Lung (tissue), 12 donors: Measurements from ENCODE around the gene PPARA. TPM values are rescaled to one million over a fixed set of nuclear protein-coding genes. Genes with fewer than 3 reads are reported as not detected.

Experiments used
- ATAC-seq: fragments of 200-7000 bp; cut with Tn5 transposase; one replicate; pipeline ENCODE4 v1.9.1; 2020; ENCODE audit warnings: moderate number of reproducible peaks; ENCODE audit not compliant: insufficient read depth, low FRiP score
- DNase-seq, 3 donors: peaks; one replicate each; pipeline ENCODE4 v3.0.0-alpha.2; 2013 to 2017
- H3K27ac ChIP-seq, 2 donors: one replicate each; pipeline ENCODE4 v1.5.1; 2013; ENCODE audit warnings: mild to moderate bottlenecking in 2 of 2, moderate library complexity in 2 of 2, control low read depth in 1 of 2, inconsistent platforms in 1 of 2, low read depth in 1 of 2, low read length in 1 of 2
- H3K27me3 ChIP-seq, 3 donors: one replicate each; pipeline ENCODE4 v1.5.1; 2013; ENCODE audit warnings: low read length in 2 of 3; ENCODE audit not compliant: control insufficient read depth in 3 of 3, insufficient read depth in 3 of 3
- H3K36me3 ChIP-seq, 4 donors: one replicate each; pipeline ENCODE4 v1.5.1; 2013; ENCODE audit warnings: low read length in 4 of 4, mild to moderate bottlenecking in 1 of 4, moderate library complexity in 1 of 4; ENCODE audit not compliant: control insufficient read depth in 4 of 4, insufficient read depth in 4 of 4
- H3K4me1 ChIP-seq, 5 donors: one replicate each; pipeline ENCODE4 v1.5.1; 2013; ENCODE audit warnings: low read length in 5 of 5, mild to moderate bottlenecking in 2 of 5, moderate library complexity in 1 of 5; ENCODE audit not compliant: control insufficient read depth in 5 of 5, insufficient read depth in 5 of 5
- H3K4me3 ChIP-seq: one replicate; pipeline ENCODE4 v1.5.1; 2013; ENCODE audit warnings: mild to moderate bottlenecking, control low read depth, moderate library complexity
- H3K9ac ChIP-seq, 2 donors: one replicate each; pipeline ENCODE4 v1.5.1; 2013; ENCODE audit warnings: low read length in 2 of 2, control low read depth in 1 of 2; ENCODE audit not compliant: insufficient read depth in 1 of 2
- H3K9me3 ChIP-seq, 4 donors: one replicate each; pipeline ENCODE4 v1.5.1; 2013; ENCODE audit warnings: low read length in 3 of 4, mild to moderate bottlenecking in 1 of 4, moderate library complexity in 1 of 4; ENCODE audit not compliant: control insufficient read depth in 4 of 4, insufficient read depth in 3 of 4
- CTCF ChIP-seq: IDR thresholded peaks from 2 replicates; pipeline ENCODE4 v1.5.1; 2012; ENCODE audit warnings: mild to moderate bottlenecking; ENCODE audit errors: control extremely low read depth, extremely low read depth
- WGBS, 2 donors: extraction: QIAGEN DNeasy Blood & Tissue Kit; methylation state at CpG; one replicate each; pipeline ENCODE4 v1.1.7; 2013; 5-methylcytosine and 5-hydroxymethylcytosine counted together
- polyA plus RNA-seq, 2 donors: library from polyadenylated mRNA; stranded (reverse); fragments of 200-250 nt; gene quantifications; one replicate each; pipeline ENCODE4 v1.2.1, GENCODE V29; 2013
- total RNA-seq, 2 donors: library from RNA; depleted of rRNA in 1 of 2; stranded (reverse); fragments of >200 nt in 1 of 2; gene quantifications; one replicate each; pipeline ENCODE4 v1.2.1, GENCODE V29; 2014 to 2021
- donor health status: control.
- donor health status: control.
- donor health status: Bipolar disorder and iron deficiency.
- donor health status: healthy.
- donor health status: DM: yes; HTN: yes; CAD: no.

Gene PPARA
- total and polyA plus RNA-seq, 4 donors, result 4.4 to 18.1 (median 11.0) TPM

GRCh38 chr22:46109474-46110003, 40.8 kb upstream of the PPARA start:
- H3K9ac ChIP-seq, result no peak overlapping the region

GRCh38 chr22:46110215-46110614, 40.1 kb upstream of the PPARA start:
- no peak for DNase-seq
- H3K4me3 ChIP-seq, result no peak overlapping the region
- TF ChIP-seq CTCF, result no peak
- peaks cover 0 to 64% (median 29%) of the 10 kb centered on the region in 4 donors for H3K36me3 ChIP-seq
- 77 to 94% methylated on average over 9 of the region's 9 CpGs for WGBS, 2 donors
- H3K27ac ChIP-seq, result peak overlapping the region in 1 of 2 donors; percentile 89
- H3K4me1 ChIP-seq, result peaks cover 0 to 43% (median 15%) of the 10 kb centered on the region in 5 donors
- H3K9me3 ChIP-seq, result peaks cover 0 to 2% (median 0%) of the 10 kb centered on the region in 4 donors
- no peak overlapping the region for H3K9ac ChIP-seq
- no peak for ATAC-seq
- H3K27me3 ChIP-seq, result no peaks in the 10 kb centered on the region

More at GRCh38 chr22:46109474-46110003, 40.8 kb upstream of the PPARA start:
- TF ChIP-seq CTCF, result no peak
- Histone ChIP-seq H3K27me3 (no peaks in the 10 kb centered on the region), H3K27ac (peak overlapping the region in 1 of 2 donors; percentile 89), H3K9me3 (peaks cover 0 to 2% (median 0%) of the 10 kb centered on the region in 4 donors), H3K4me3 (no peak overlapping the region), H3K36me3 (peaks cover 0 to 67% (median 29%) of the 10 kb centered on the region in 4 donors), H3K4me1 (peaks cover 0 to 48% (median 15%) of the 10 kb centered on the region in 5 donors)
- WGBS, 2 donors, result 88 to 91% methylated on average over 13 of the region's 13 CpGs
- DNase-seq, result no peak
- no peak for ATAC-seq

GRCh38 chr22:46111645-46112306, 38.5 kb upstream of the PPARA start:
- ATAC-seq (no peak), DNase-seq (no peak)
- no peaks in the 10 kb centered on the region for H3K27me3 ChIP-seq
- peak overlapping the region; percentile 13 to 49 for H3K27ac ChIP-seq
- no peak overlapping the region for H3K4me3 ChIP-seq
- no peak for TF ChIP-seq CTCF
- no peak overlapping the region for H3K9ac ChIP-seq
- peaks cover 0 to 58% (median 28%) of the 10 kb centered on the region in 4 donors for H3K36me3 ChIP-seq
- 59 to 65% methylated on average over 20 of the region's 20 CpGs for WGBS, 2 donors
- peaks cover 0 to 2% (median 0%) of the 10 kb centered on the region in 4 donors for H3K9me3 ChIP-seq
- peaks cover 0 to 34% (median 16%) of the 10 kb centered on the region in 5 donors for H3K4me1 ChIP-seq
